ENCODE data around the gene PROSER3. TPM values are rescaled to one million over a fixed set of nuclear protein-coding genes. Genes with fewer than 3 reads are reported as not detected.

The PROSER3 gene
- total and polyA plus RNA-seq, 2 experiments from 2014 or later: 16.3 to 28.9 TPM

- H3K4me3 ChIP-seq: peak overlapping the region; percentile 57
- peaks cover 3% of the 10 kb centered on the region for H3K4me1 ChIP-seq (ENCODE audit: low read depth)
- no peak for DNase-seq (ENCODE audit: low read depth in 1 of 2, low spot score in 1 of 2)
Measured at GRCh38 chr19:35739275-35740107, 18.5 kb upstream of the PROSER3 start.

DNA sequence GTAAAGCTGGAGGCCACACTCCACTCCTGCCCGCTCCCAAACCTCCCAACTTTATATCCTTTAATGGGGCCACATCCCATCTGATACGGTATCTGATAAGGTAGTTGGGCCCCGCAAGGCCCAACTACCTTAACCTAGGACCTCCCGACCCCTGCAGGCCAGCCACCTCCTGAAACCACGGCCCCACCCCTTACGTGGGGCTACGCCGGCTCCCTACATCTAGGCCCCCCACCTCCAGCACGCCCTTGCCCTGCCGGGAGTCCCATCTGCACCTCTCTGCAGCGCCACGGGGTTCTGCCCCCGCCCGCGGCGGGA, 17.9 kb upstream of the PROSER3 start:
- TF ChIP-seq, protein P1, sequence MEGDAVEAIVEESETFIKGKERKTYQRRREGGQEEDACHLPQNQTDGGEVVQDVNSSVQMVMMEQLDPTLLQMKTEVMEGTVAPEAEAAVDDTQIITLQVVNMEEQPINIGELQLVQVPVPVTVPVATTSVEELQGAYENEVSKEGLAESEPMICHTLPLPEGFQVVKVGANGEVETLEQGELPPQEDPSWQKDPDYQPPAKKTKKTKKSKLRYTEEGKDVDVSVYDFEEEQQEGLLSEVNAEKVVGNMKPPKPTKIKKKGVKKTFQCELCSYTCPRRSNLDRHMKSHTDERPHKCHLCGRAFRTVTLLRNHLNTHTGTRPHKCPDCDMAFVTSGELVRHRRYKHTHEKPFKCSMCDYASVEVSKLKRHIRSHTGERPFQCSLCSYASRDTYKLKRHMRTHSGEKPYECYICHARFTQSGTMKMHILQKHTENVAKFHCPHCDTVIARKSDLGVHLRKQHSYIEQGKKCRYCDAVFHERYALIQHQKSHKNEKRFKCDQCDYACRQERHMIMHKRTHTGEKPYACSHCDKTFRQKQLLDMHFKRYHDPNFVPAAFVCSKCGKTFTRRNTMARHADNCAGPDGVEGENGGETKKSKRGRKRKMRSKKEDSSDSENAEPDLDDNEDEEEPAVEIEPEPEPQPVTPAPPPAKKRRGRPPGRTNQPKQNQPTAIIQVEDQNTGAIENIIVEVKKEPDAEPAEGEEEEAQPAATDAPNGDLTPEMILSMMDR (IDR thresholded peaks at IDR 0.05; ENCODE audit: low read depth, low read length): no peak
- peak overlapping the region; percentile 25 for H3K27ac ChIP-seq

More at GRCh38 chr19:35739275-35740107, 18.5 kb upstream of the PROSER3 start:
- TF ChIP-seq, protein P1 (IDR thresholded peaks at IDR 0.05; ENCODE audit: low read depth, low read length): no peak
- H3K36me3 ChIP-seq: peaks cover 11% of the 10 kb centered on the region
- no peak overlapping the region for H3K27ac ChIP-seq
- H3K27me3 ChIP-seq: no peaks in the 10 kb centered on the region
- H3K9me3 ChIP-seq (ENCODE audit: low read depth): no peaks in the 10 kb centered on the region

GRCh38 chr19:35740423-35741202, 17.4 kb upstream of the PROSER3 start:
- Histone ChIP-seq H3K9me3 (ENCODE audit: low read depth) (no peaks in the 10 kb centered on the region), H3K4me3 (peak overlapping the region; percentile 57), H3K27me3 (no peaks in the 10 kb centered on the region), H3K36me3 (peaks cover 11% of the 10 kb centered on the region), H3K27ac (peak overlapping the region; percentile 92), H3K4me1 (ENCODE audit: low read depth) (peaks cover 3% of the 10 kb centered on the region)
- DNase-seq (ENCODE audit: low read depth in 1 of 2, low spot score in 1 of 2): peak; percentile 99 to 100
- TF ChIP-seq, protein P1 (IDR thresholded peaks at IDR 0.05; ENCODE audit: low read depth, low read length): peak; percentile 32

More for the DNA sequence above, 17.9 kb upstream of the PROSER3 start:
- Histone ChIP-seq H3K9me3 (ENCODE audit: low read depth) (no peaks in the 10 kb centered on the region), H3K36me3 (peaks cover 11% of the 10 kb centered on the region), H3K4me1 (ENCODE audit: low read depth) (peaks cover 3% of the 10 kb centered on the region), H3K4me3 (peak overlapping the region; percentile 57), H3K27me3 (no peaks in the 10 kb centered on the region)
- no peak for DNase-seq (ENCODE audit: low read depth in 1 of 2, low spot score in 1 of 2)

- Histone ChIP-seq H3K27ac (peak overlapping the region; percentile 92), H3K4me3 (peak overlapping the region; percentile 45), H3K27me3 (no peaks in the 10 kb centered on the region), H3K9me3 (ENCODE audit: low read depth) (no peaks in the 10 kb centered on the region), H3K4me1 (ENCODE audit: low read depth) (peaks cover 3% of the 10 kb centered on the region), H3K36me3 (peaks cover 11% of the 10 kb centered on the region)
- TF ChIP-seq, protein P1 (IDR thresholded peaks at IDR 0.05; ENCODE audit: low read depth, low read length): no peak
- no peak for DNase-seq (ENCODE audit: low read depth in 1 of 2, low spot score in 1 of 2)
Measured at GRCh38 chr19:35741203-35741515, 16.8 kb upstream of the PROSER3 start.

DNA sequence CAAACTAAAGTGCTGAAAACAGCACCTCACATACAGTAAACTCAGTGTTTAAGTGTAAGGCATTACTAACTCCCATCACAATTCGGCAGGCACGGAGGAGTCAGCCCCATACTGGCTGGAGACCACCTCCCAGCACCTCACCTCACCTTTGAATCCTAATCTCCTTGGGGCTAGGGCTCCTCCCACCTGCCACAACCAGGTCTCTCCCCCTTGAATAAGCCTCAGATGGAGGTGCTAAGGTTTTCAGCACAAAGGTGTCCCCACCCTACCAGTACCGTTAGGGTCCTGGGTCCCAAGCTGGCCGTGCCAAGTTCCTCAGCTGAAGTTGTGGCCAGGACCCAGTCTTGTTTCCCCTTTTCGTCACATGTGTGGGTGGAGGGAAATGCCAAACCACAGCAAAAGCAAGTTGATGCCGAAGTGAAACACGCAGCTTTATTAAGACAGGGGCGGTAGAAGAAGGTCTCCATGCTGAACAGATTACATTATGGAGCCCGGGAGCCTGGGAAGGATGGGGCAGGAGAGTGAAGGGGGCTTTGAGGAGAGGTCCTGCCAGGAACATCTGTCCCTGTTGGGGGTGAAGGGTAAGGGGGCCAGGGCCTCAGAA, 15.8 kb upstream of the PROSER3 start, which contains the start of gene IGFLR1:
IGFLR1 (minus strand) TSS at position 332 of the 604 bp plus-strand sequence. CDS start 1,272 bp downstream, outside the sequence.
- Histone ChIP-seq H3K4me1 (ENCODE audit: low read depth) (peaks cover 3% of the 10 kb centered on the region), H3K4me3 (peak within 1 kb of the TSS; percentile 45), H3K9me3 (ENCODE audit: low read depth) (no peaks in the 10 kb centered on the region), H3K27me3 (no peaks in the 10 kb centered on the region), H3K36me3 (peaks cover 7% of the 10 kb centered on the region), H3K27ac (peak within 1 kb of the TSS; percentile 92)
- TF ChIP-seq, protein P1 (IDR thresholded peaks at IDR 0.05; ENCODE audit: low read depth, low read length): no peak
- no peak for DNase-seq (ENCODE audit: low read depth in 1 of 2, low spot score in 1 of 2)
